OCI-LY3 (cell line): ENCODE data around the gene PARPBP.
"Not testable (repeated sequence)": the region's sequence is repeated elsewhere in the genome, so short reads cannot be mapped to it uniquely, and the experiment has no call there.

Source experiments
- H2AFZ ChIP-seq: fragments of 200-600, 300-600 bp; shearing (Covaris generic); 2 replicates; pipeline ENCODE4 v1.6.0; 2014; ENCODE audit warnings: antibody characterized with exemption, low read depth, low read length
- H3K27ac ChIP-seq: fragments of 200-600, 300-600 bp; sonication (generic); 2 replicates; pipeline ENCODE4 v1.5.1; 2014; ENCODE audit warnings: mild to moderate bottlenecking, low read length, moderate library complexity, mixed read lengths
- H3K27me3 ChIP-seq: fragments of 200-600, 300-600 bp; sonication (generic); 2 replicates; pipeline ENCODE4 v1.6.1; 2014; ENCODE audit warnings: low read depth, low read length, mixed read lengths
- H3K36me3 ChIP-seq: fragments of 200-600, 300-600 bp; sonication (generic); replicated peaks from 2 replicates; pipeline ENCODE3; 2014; ENCODE audit warnings: low read depth, low read length, mixed read lengths
- H3K4me1 ChIP-seq: fragments of 300-600, 200-600 bp; sonication (generic); 2 replicates; pipeline ENCODE4 v1.6.1; 2014; ENCODE audit warnings: low read length, mixed read lengths
- H3K4me2 ChIP-seq: fragments of 200-600, 300-600 bp; sonication (generic); 2 replicates; pipeline ENCODE4 v1.6.1; 2014; ENCODE audit warnings: low read length, mixed read lengths
- H3K4me3 ChIP-seq: fragments of 300-600, 200-600 bp; sonication (generic); 2 replicates; pipeline ENCODE4 v1.5.1; 2014; ENCODE audit warnings: antibody characterized with exemption, mild to moderate bottlenecking, low read length, moderate library complexity
- H3K79me2 ChIP-seq: fragments of 300-600, 200-600 bp; shearing (Covaris generic); 2 replicates; pipeline ENCODE4 v1.6.1; 2014; ENCODE audit warnings: mild to moderate bottlenecking, low read length, mixed read lengths
- H3K9ac ChIP-seq: fragments of 300-600, 200-600 bp; shearing (Covaris generic); 2 replicates; pipeline ENCODE4 v1.6.0; 2014; ENCODE audit warnings: mild to moderate bottlenecking, low read length, moderate library complexity
- H3K9me3 ChIP-seq: fragments of 200-600, 300-600 bp; shearing (Covaris generic); 2 replicates; pipeline ENCODE4 v1.6.1; 2014; ENCODE audit warnings: low read length, mixed read lengths; ENCODE audit not compliant: insufficient read depth
- H4K20me1 ChIP-seq: fragments of 200-600, 300-600 bp; sonication (generic); 2 replicates; pipeline ENCODE4 v1.6.1; 2016; ENCODE audit warnings: low read length, mixed read lengths; ENCODE audit not compliant: insufficient read depth
- CTCF ChIP-seq: fragments of 200-600, 300-600 bp; sonication (generic); IDR thresholded peaks from 2 replicates; pipeline ENCODE4 v1.5.1; 2014; ENCODE audit warnings: antibody characterized with exemption, low read length, low read depth
- EZH2phosphoT487 ChIP-seq: fragments of 200-600 bp; shearing (Covaris generic); IDR thresholded peaks from 2 replicates; pipeline ENCODE4 v1.6.1; 2018; ENCODE audit warnings: antibody characterized with exemption, mixed run types, low read depth

Gene PARPBP

GRCh38 chr12:102118874-102119273 lies 1.1 kb upstream of the PARPBP start:
- Histone ChIP-seq H3K4me1 (peaks cover 35% of the 10 kb centered on the region), H3K79me2 (peaks cover 56% of the 10 kb centered on the region), H4K20me1 (no peaks in the 10 kb centered on the region), H3K27me3 (no peaks in the 10 kb centered on the region), H3K9me3 (no peaks in the 10 kb centered on the region), H3K9ac (peak overlapping the region; percentile 76), H3K27ac (no peak overlapping the region), H3K4me3 (peak overlapping the region; percentile 94), H3K36me3 (peaks cover 27% of the 10 kb centered on the region), H3K4me2 (peak overlapping the region; percentile 85), H2AFZ (no peak overlapping the region)
- TF ChIP-seq EZH2phosphoT487 (no peak), CTCF (no peak)

- peaks cover 61% of the 10 kb centered on the region for H3K79me2 ChIP-seq
- H3K27ac ChIP-seq: peak overlapping the region; percentile 73
Measured at GRCh38 chr12:102120564-102120873, 536 bp downstream of the PARPBP start.

DNA sequence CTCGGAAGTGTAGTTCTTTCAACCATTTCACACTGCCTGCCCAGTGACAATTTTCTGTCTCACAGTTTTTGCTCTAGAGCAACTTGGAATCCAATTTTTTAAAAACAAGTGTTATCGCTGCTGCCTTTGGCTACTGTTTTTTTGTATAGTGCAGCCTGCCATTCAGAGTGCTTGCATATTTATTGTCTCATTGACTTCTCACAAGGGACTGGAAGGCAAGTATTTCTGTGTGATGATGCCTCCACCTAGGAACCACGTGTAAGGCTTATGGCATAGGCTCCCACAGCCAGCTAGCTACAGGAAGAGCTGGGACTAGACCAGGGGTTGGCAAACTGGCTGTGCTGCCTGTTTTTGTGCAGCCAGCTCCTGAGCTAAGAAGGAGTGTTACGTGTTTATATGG lies 903 bp downstream of the PARPBP start:
- peak overlapping the region; percentile 76 for H3K9ac ChIP-seq
- peak overlapping the region; percentile 73 for H3K27ac ChIP-seq
- H3K27me3 ChIP-seq: no peaks in the 10 kb centered on the region
- H2AFZ ChIP-seq: peak overlapping the region; percentile 91
- H3K4me1 ChIP-seq: peaks cover 35% of the 10 kb centered on the region
- H4K20me1 ChIP-seq: no peaks in the 10 kb centered on the region
- peak overlapping the region; percentile 94 for H3K4me3 ChIP-seq
- H3K36me3 ChIP-seq: peaks cover 30% of the 10 kb centered on the region
- TF ChIP-seq EZH2phosphoT487: no peak
- no peaks in the 10 kb centered on the region for H3K9me3 ChIP-seq
- peaks cover 61% of the 10 kb centered on the region for H3K79me2 ChIP-seq
- peak overlapping the region; percentile 99 for H3K4me2 ChIP-seq

More at GRCh38 chr12:102120564-102120873, 536 bp downstream of the PARPBP start:
- Histone ChIP-seq H3K36me3 (peaks cover 29% of the 10 kb centered on the region), H3K9me3 (no peaks in the 10 kb centered on the region), H3K4me2 (peak overlapping the region; percentile 99), H2AFZ (peak overlapping the region; percentile 91), H3K4me1 (peaks cover 35% of the 10 kb centered on the region), H3K27me3 (no peaks in the 10 kb centered on the region), H3K4me3 (peak overlapping the region; percentile 94), H4K20me1 (no peaks in the 10 kb centered on the region), H3K9ac (peak overlapping the region; percentile 76)
- TF ChIP-seq EZH2phosphoT487: no peak
- no peak for TF ChIP-seq CTCF

- H3K27me3 ChIP-seq, H4K20me1 ChIP-seq, H3K9me3 ChIP-seq, H2AFZ ChIP-seq: not testable (repeated sequence)
- Histone ChIP-seq H3K4me3 (peak overlapping the region; percentile 94), H3K9ac (peak overlapping the region; percentile 76), H3K4me1 (peaks cover 31% of the 10 kb centered on the region), H3K79me2 (peaks cover 61% of the 10 kb centered on the region), H3K36me3 (peaks cover 31% of the 10 kb centered on the region), H3K4me2 (peak overlapping the region; percentile 99), H3K27ac (peak overlapping the region; percentile 73; the same call in 1 of the 2 replicates)
Measured at GRCh38 chr12:102121328-102121727, 1.3 kb downstream of the PARPBP start.

- H3K27ac ChIP-seq, H3K9me3 ChIP-seq, H3K4me3 ChIP-seq, H3K9ac ChIP-seq, H3K27me3 ChIP-seq, H3K4me1 ChIP-seq, H4K20me1 ChIP-seq, H2AFZ ChIP-seq, H3K4me2 ChIP-seq: not testable (repeated sequence)
- Histone ChIP-seq H3K36me3 (peaks cover 39% of the 10 kb centered on the region), H3K79me2 (peaks cover 11% of the 10 kb centered on the region; the same call in 1 of the 2 replicates)
Measured at GRCh38 chr12:102130720-102131119, 10.7 kb downstream of the PARPBP start.

- not testable (repeated sequence) for H3K4me2 ChIP-seq, H3K9ac ChIP-seq, H3K27ac ChIP-seq, H3K4me3 ChIP-seq, H2AFZ ChIP-seq, H3K4me1 ChIP-seq, H3K27me3 ChIP-seq, H3K9me3 ChIP-seq, H4K20me1 ChIP-seq
- Histone ChIP-seq H3K79me2 (peaks cover 11% of the 10 kb centered on the region; the same call in 1 of the 2 replicates), H3K36me3 (peaks cover 35% of the 10 kb centered on the region)
Measured at GRCh38 chr12:102131442-102131841, 11.5 kb downstream of the PARPBP start.

GRCh38 chr12:102137619-102138018 lies 17.6 kb downstream of the PARPBP start:
- H3K36me3 ChIP-seq: peaks cover 13% of the 10 kb centered on the region
- H4K20me1 ChIP-seq, H3K27me3 ChIP-seq, H3K9ac ChIP-seq, H3K79me2 ChIP-seq, H3K4me3 ChIP-seq, H3K4me1 ChIP-seq, H3K9me3 ChIP-seq, H3K4me2 ChIP-seq, H3K27ac ChIP-seq, H2AFZ ChIP-seq: not testable (repeated sequence)

DNA sequence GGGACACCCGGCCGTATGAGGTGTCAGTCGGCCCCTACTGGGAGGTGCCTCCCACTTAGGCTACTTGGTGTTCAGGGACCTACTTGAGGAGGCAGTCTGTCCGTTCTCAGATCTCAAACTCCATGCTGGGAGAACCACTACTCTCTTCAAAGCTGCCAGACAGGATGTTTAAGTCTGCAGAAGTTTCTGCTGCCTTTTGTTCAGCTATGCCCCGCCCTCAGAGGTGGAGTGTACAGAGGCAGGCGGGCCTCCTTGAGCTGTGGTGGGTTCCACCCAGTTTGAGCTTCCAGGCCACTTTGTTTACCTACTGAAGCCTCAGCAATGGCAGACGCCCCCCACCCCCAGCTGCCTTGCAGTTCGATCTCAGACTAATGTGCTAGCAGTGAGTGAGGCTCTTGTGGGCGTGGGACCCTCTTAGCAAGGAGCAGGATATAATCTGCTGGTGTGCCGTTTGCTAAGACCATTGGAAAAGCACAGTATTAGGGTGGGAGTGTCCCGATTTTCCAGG lies 22.9 kb downstream of the PARPBP start:
- H3K4me3 ChIP-seq, H3K9me3 ChIP-seq, H4K20me1 ChIP-seq, H2AFZ ChIP-seq, H3K27ac ChIP-seq, H3K4me2 ChIP-seq, H3K9ac ChIP-seq, H3K4me1 ChIP-seq, H3K27me3 ChIP-seq, H3K79me2 ChIP-seq: not testable (repeated sequence)
- H3K36me3 ChIP-seq: peaks cover 10% of the 10 kb centered on the region
